Esophagus squamous epithelium (tissue), 4 donors: ENCODE results near the gene PIP4P1.

ENCODE experiments used
- POLR2A ChIP-seq, 4 donors: fragments of 450-650 bp; IDR thresholded peaks; one replicate each; pipeline ENCODE4 v1.6.1; 2017; ENCODE audit warnings: antibody characterized with exemption in 4 of 4, mild to moderate bottlenecking in 4 of 4, moderate library complexity in 3 of 4
- TF ChIP-seq, protein P1 (sequence below), 6 experiments: fragments of 450-650 bp in 4 of 6; fragments of 200-600 bp in 2 of 6; sonication (generic) in 2 of 6; IDR thresholded peaks; one replicate each; pipeline ENCODE4 v1.5.1; 2016 to 2019; ENCODE audit warnings: antibody characterized with exemption in 6 of 6, mild to moderate bottlenecking in 4 of 6, moderate library complexity in 4 of 6

DNA sequence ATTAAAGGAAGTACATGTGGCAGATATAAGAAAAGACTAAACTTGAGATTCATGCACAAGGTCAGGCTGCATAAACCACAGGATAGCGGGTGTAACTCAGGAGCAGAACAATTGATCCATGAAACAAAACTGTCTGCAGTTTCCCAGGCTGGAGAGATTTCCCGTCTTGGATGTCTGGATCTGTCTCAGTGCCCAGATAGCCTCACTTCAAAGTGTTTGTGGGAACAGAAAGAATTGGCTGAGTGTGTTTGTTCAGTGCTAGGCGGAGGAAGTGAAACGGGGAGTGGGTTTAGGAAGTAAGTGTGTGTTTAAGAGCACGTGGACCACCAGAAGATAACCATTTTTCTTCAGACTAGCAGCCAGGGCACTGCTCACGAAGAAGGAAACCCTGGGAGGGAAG, 42.7 kb upstream of the PIP4P1 start:
- TF ChIP-seq, protein P1, sequence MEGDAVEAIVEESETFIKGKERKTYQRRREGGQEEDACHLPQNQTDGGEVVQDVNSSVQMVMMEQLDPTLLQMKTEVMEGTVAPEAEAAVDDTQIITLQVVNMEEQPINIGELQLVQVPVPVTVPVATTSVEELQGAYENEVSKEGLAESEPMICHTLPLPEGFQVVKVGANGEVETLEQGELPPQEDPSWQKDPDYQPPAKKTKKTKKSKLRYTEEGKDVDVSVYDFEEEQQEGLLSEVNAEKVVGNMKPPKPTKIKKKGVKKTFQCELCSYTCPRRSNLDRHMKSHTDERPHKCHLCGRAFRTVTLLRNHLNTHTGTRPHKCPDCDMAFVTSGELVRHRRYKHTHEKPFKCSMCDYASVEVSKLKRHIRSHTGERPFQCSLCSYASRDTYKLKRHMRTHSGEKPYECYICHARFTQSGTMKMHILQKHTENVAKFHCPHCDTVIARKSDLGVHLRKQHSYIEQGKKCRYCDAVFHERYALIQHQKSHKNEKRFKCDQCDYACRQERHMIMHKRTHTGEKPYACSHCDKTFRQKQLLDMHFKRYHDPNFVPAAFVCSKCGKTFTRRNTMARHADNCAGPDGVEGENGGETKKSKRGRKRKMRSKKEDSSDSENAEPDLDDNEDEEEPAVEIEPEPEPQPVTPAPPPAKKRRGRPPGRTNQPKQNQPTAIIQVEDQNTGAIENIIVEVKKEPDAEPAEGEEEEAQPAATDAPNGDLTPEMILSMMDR (IDR thresholded peaks at IDR 0.05) = no peak
- no peak for TF ChIP-seq POLR2A (IDR thresholded peaks at IDR 0.05)
